C4-2B (cell line): ENCODE measurements around the gene MRTFB.

ENCODE experiments used
- ZFX ChIP-seq: fragments of 450-650 bp; IDR thresholded peaks from 2 replicates; pipeline ENCODE4 v1.6.1; 2017
- TF ChIP-seq, protein P1 (sequence below): fragments of 450-650 bp; conservative IDR thresholded peaks from 2 replicates; pipeline ENCODE4 v1.5.1; 2017; ENCODE audit warnings: mild to moderate bottlenecking

DNA sequence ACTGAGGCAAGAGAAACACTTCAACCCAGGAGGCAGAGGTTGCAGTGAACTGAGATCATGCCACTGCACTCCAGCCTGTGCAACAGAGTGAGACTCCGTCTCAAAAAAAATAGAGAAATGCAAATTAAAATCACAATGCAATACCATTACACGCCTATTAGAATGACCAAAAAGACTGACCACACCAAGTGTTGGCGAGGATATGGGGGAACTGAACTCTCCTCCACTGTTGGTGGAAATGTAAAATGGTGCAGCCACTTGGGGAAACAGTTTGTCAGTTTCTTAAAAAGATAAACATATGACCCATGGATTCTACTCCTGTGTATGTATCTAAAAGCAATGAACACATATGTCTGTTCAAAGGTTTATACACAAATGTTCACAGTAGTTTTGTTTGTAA, 204.8 kb downstream of the MRTFB start:
- TF ChIP-seq, protein P1, sequence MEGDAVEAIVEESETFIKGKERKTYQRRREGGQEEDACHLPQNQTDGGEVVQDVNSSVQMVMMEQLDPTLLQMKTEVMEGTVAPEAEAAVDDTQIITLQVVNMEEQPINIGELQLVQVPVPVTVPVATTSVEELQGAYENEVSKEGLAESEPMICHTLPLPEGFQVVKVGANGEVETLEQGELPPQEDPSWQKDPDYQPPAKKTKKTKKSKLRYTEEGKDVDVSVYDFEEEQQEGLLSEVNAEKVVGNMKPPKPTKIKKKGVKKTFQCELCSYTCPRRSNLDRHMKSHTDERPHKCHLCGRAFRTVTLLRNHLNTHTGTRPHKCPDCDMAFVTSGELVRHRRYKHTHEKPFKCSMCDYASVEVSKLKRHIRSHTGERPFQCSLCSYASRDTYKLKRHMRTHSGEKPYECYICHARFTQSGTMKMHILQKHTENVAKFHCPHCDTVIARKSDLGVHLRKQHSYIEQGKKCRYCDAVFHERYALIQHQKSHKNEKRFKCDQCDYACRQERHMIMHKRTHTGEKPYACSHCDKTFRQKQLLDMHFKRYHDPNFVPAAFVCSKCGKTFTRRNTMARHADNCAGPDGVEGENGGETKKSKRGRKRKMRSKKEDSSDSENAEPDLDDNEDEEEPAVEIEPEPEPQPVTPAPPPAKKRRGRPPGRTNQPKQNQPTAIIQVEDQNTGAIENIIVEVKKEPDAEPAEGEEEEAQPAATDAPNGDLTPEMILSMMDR = no peak
- no peak for TF ChIP-seq ZFX
